Measurements from ENCODE around the gene ARHGEF19.

DNA sequence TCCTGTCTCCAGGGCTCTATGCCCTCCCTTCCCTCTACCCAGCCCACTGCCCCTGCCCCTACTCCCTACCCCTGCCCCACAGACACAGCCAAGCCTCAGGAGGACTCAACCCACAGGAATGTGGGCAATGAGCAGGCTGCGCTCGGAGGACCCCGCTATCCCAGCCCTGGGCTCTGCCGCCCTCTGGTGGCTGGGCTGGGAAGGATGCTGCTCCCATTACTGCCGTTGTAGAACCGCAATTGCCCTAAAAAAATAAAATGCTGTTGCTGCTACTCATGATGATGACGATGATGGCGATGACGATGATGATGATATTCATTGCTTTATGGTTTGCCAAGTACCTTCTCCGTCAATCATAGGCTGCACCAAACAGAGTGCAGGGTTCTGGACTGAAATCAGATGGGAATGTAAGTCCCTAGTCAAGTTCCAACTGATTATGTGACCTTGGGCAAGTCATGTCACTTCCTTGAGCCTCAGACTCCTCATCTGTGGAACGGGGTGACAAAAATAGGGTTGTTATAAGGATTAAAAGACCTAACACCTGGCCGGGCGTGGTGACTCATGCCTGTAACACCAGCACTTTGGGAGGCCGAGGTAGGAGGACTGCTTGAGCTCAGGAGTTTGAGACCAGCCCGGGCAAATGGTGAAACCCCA is 24.6 kb downstream of the ARHGEF19 start:
- no peak for TF ChIP-seq PATZ1 (CRISPR knock-in tag; IDR thresholded peaks at IDR 0.05; ENCODE audit: borderline replicate concordance)
- TF ChIP-seq ARNTL (CRISPR knock-in tag; IDR thresholded peaks at IDR 0.05; ENCODE audit: borderline replicate concordance, low read depth), result no peak
- no peak for TF ChIP-seq ESRRG (CRISPR knock-in tag; IDR thresholded peaks at IDR 0.05)
- TF ChIP-seq ZNF70 (CRISPR knock-in tag; IDR thresholded peaks at IDR 0.05), result no peak
- TF ChIP-seq, protein P1, sequence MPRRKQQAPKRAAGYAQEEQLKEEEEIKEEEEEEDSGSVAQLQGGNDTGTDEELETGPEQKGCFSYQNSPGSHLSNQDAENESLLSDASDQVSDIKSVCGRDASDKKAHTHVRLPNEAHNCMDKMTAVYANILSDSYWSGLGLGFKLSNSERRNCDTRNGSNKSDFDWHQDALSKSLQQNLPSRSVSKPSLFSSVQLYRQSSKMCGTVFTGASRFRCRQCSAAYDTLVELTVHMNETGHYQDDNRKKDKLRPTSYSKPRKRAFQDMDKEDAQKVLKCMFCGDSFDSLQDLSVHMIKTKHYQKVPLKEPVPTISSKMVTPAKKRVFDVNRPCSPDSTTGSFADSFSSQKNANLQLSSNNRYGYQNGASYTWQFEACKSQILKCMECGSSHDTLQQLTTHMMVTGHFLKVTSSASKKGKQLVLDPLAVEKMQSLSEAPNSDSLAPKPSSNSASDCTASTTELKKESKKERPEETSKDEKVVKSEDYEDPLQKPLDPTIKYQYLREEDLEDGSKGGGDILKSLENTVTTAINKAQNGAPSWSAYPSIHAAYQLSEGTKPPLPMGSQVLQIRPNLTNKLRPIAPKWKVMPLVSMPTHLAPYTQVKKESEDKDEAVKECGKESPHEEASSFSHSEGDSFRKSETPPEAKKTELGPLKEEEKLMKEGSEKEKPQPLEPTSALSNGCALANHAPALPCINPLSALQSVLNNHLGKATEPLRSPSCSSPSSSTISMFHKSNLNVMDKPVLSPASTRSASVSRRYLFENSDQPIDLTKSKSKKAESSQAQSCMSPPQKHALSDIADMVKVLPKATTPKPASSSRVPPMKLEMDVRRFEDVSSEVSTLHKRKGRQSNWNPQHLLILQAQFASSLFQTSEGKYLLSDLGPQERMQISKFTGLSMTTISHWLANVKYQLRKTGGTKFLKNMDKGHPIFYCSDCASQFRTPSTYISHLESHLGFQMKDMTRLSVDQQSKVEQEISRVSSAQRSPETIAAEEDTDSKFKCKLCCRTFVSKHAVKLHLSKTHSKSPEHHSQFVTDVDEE (CRISPR knock-in tag; IDR thresholded peaks at IDR 0.05), result no peak
- TF ChIP-seq ZFP3 (CRISPR knock-in tag; IDR thresholded peaks at IDR 0.05), result no peak
- TF ChIP-seq ISL1 (CRISPR knock-in tag; IDR thresholded peaks at IDR 0.05), result no peak
- no peak for TF ChIP-seq CSRNP3 (CRISPR knock-in tag; IDR thresholded peaks at IDR 0.05)
- TF ChIP-seq ZFP30 (CRISPR knock-in tag; IDR thresholded peaks at IDR 0.05), result no peak
